HG03064 (cell line): ENCODE results near the gene ZNHIT2.

Experiments used
- ATAC-seq: cut with Tn5 transposase; IDR thresholded peaks from one replicate; pipeline ENCODE4 v1.9.1; 2021; ENCODE audit warnings: low read depth; ENCODE audit not compliant: unreplicated experiment

The ZNHIT2 gene

DNA sequence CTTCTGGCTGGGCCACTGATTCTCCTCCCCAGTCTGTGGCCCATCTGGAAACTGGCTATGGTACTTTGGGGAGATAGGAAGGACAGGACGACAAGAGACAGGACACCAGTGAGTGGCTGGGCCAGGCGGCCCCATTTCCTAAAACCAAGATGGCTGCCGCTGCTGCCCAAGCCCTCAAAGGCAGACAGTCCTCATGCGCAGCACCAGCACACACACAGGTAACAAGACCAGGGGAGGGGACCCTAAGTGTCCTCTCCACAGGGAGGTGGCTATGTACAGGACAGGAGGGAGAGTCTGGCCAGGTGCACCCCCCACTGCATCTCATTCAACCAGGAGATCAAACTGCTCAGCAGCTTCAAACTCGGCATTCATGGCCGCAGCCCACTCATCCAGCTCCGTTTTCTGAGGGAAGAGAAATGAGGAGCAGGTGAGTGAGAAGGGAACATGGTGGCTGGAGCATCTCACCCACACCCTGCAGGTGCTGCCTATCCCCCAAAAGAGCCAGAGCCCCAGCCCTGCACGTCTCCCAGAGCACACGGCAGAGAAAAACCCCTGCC, 38.6 kb downstream of the ZNHIT2 start:
- ATAC-seq = no peak

DNA sequence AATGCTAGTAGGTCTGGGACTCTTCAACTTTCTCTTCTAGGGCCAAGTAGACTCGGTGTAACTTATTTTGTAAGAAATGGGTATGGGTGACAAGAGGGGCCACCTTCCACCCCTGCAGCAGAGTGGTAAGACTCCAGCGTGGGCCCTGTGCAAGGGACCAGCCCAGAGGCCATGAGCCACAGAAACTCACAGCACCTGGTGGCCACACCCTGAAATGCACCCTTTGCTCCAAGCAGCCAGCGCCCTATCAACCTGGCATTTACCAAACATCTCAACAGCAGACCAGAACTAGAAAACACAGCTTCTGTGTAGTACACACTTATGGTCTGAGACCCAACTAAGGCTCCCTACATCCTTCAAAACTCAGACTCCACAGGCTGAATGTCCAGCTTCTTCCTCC, 39.4 kb downstream of the ZNHIT2 start:
- no peak for ATAC-seq

DNA sequence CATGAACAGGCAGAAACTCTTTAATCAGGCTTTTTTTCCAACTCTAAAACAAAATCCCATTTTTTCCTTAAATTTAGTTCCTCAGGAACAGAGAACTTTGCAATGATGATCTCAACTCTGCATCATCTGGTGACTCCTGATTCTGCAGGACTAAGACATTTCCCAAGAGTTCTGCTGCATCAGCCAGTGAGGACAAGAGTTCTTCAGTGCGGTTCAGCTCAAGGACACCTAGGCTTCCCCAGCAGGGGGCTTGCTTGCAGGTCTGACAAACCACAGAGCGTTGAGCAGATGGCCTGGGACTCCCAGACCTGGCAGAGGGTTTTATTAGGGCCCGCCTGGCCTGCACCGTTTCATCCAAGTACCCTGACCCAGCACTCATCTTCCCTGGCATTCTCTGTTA, 40.0 kb downstream of the ZNHIT2 start:
- ATAC-seq = no peak

DNA sequence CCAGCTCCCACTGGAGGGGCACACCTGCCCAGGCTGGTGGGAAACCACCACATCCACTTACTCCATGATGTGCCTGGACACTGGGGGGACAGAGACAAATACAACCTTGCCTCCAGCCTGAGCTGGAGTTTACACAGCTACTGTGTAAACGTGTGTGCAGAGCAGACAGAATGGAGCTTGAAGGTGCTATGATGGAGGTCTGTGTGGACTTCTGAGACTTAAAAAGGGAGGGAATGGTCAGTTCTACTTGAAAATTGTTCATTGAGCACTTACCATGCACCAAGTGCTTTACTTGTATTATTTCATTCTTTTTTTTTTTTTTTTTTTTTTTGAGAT, 44.9 kb downstream of the ZNHIT2 start:
- no peak for ATAC-seq

DNA sequence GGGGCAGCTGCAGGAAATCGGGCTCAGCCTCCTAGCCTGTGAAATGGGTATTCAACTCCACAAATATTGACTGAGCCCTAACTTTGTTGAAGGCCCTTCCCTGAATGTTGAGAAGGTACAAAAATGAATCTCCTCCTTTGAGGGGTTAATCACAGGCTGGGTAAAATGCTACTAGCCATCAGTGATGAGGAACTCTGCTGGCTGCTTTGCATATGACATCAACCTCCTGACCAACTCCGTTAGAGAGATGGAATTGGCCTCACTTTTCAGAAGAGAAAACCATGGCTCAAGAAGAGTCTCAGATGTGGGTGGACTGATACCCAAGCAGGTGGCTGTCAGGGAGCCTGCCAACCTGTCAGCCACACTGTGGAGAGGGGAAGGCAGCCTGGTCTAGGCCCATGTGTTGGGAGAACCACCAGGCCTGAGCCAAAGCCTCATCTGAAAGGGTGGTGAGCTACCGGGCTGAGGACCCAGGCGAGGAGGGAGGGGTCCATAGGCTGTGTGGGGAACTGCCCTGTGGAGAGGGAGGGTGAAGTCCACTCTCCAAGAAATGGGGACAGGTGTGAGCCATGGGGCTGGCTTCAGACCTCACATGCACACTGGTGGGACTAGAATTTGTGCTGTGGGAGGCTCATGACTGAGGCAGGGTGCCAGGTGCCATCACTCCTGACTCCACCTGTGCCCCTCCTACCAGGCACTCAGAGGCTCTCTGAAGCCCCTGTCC, 45.4 kb downstream of the ZNHIT2 start:
- no peak for ATAC-seq

DNA sequence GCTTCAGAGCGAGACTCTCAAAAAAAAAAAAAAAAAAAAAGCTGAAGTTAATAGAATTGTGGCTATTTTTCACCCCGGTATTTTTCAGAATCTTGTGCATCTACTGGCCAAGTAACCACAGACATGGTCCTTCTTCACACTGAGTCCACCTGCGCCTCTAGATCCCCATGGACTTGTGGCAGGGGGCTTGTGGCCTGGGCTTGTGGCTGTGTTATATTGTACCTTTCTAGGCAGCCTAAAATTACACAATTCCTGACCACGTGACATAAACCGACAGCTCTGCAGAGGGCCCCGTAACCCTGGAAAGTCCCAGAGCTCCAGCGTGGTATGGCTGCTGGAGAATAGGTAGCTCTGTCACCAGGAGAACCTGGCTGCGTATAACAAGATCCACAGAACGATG, 48.3 kb downstream of the ZNHIT2 start:
- no peak for ATAC-seq

DNA sequence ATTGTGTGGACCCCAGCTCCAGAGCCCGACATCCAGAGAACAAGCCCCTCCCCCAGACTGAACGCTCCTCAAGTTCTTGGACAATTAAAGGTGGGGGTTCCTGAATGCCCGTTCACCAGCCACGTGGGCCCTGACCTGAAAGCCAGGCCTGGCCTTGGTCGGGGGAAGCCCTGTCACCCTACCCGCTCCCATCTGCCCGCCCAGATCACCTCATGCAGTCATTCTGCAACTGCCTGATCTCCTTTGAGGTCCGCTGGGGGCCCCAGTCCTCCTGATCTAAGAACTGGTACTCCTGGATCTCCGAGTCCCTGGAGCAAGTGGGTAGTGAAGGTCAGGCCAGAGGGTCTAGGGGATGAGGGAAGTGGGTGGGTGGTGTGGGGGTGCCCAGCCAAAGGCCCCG, 50.1 kb downstream of the ZNHIT2 start:
- ATAC-seq = no peak

DNA sequence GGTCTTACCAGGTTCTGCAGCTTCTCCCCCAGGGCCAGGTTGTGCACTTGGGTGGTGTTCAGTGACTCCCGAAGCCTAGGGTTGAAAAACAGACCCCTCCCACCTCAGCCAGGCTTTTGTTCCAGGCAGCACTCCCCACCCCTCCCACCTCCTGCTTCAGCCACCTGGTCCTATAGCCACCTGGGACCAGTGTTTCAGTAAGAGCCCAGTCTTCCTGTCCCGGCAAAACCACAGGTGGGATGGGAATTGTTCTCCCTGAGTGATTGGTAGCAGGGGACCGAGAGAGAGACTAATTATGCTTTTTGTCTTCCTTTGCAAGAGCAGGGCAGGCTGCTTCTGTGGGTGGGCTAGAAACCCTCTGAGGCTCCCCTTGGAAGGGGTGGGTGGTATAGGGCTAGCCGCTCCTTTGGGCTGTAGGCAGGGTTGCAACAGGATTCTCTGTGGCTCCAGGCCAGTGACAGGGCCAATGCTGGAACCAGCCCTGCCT, 50.7 kb downstream of the ZNHIT2 start:
- ATAC-seq = no peak
